Measurements from ENCODE around the gene EVL.

The EVL gene

GRCh38 chr14:100065942-100066574, 836 bp downstream of the EVL start:
- no peaks in the 10 kb centered on the region for H3K36me3 ChIP-seq (replicated peaks; ENCODE audit: low read depth, low read length)
- H4K20me1 ChIP-seq (ENCODE audit: insufficient read depth, low read length) = no peaks in the 10 kb centered on the region
- H2AFZ ChIP-seq (ENCODE audit: low read depth, low read length) = no peak overlapping the region
- H3K79me2 ChIP-seq (ENCODE audit: low read length) = no peaks in the 10 kb centered on the region
- no peak overlapping the region for H3K4me2 ChIP-seq (ENCODE audit: low read length)
- no peaks in the 10 kb centered on the region for H3K9me3 ChIP-seq (ENCODE audit: insufficient read depth, low read length)
- H3K4me3 ChIP-seq (ENCODE audit: low read length) = no peak overlapping the region
- H3K4me1 ChIP-seq (ENCODE audit: low read length) = peaks cover 20% of the 10 kb centered on the region
- H3K27me3 ChIP-seq (ENCODE audit: low read depth, low read length) = no peaks in the 10 kb centered on the region
- H3K27ac ChIP-seq (ENCODE audit: low read length) = no peak overlapping the region
- no peak overlapping the region for H3K9ac ChIP-seq (ENCODE audit: low read length)
- TF ChIP-seq CTCF (IDR thresholded peaks at IDR 0.05; ENCODE audit: low read depth, low read length) = no peak
- TF ChIP-seq EZH2phosphoT487 (IDR thresholded peaks at IDR 0.05; ENCODE audit: low read depth) = no peak

GRCh38 chr14:100066962-100067361, 1.7 kb downstream of the EVL start:
- H3K27ac ChIP-seq (ENCODE audit: low read length) = no peak overlapping the region

GRCh38 chr14:100067481-100067880, 2.3 kb downstream of the EVL start:
- no peak overlapping the region for H3K9ac ChIP-seq (ENCODE audit: low read length)
- no peak overlapping the region for H3K4me2 ChIP-seq (ENCODE audit: low read length)
- no peak overlapping the region for H3K4me3 ChIP-seq (ENCODE audit: low read length)
- H4K20me1 ChIP-seq (ENCODE audit: insufficient read depth, low read length) = no peaks in the 10 kb centered on the region
- H2AFZ ChIP-seq (ENCODE audit: low read depth, low read length) = no peak overlapping the region
- H3K9me3 ChIP-seq (ENCODE audit: insufficient read depth, low read length) = no peaks in the 10 kb centered on the region
- H3K27ac ChIP-seq (ENCODE audit: low read length) = no peak overlapping the region
- H3K27me3 ChIP-seq (ENCODE audit: low read depth, low read length) = no peaks in the 10 kb centered on the region
- peaks cover 21% of the 10 kb centered on the region for H3K4me1 ChIP-seq (ENCODE audit: low read length)
- H3K36me3 ChIP-seq (replicated peaks; ENCODE audit: low read depth, low read length) = no peaks in the 10 kb centered on the region
- TF ChIP-seq EZH2phosphoT487 (IDR thresholded peaks at IDR 0.05; ENCODE audit: low read depth) (no peak), CTCF (IDR thresholded peaks at IDR 0.05; ENCODE audit: low read depth, low read length) (no peak)
- no peaks in the 10 kb centered on the region for H3K79me2 ChIP-seq (ENCODE audit: low read length)

More at GRCh38 chr14:100066962-100067361, 1.7 kb downstream of the EVL start:
- H4K20me1 ChIP-seq (ENCODE audit: insufficient read depth, low read length) = no peaks in the 10 kb centered on the region
- H3K9ac ChIP-seq (ENCODE audit: low read length) = no peak overlapping the region
- no peak overlapping the region for H2AFZ ChIP-seq (ENCODE audit: low read depth, low read length)
- no peak for TF ChIP-seq CTCF (IDR thresholded peaks at IDR 0.05; ENCODE audit: low read depth, low read length)
- no peak for TF ChIP-seq EZH2phosphoT487 (IDR thresholded peaks at IDR 0.05; ENCODE audit: low read depth)
- H3K9me3 ChIP-seq (ENCODE audit: insufficient read depth, low read length) = no peaks in the 10 kb centered on the region
- no peaks in the 10 kb centered on the region for H3K27me3 ChIP-seq (ENCODE audit: low read depth, low read length)
- H3K36me3 ChIP-seq (replicated peaks; ENCODE audit: low read depth, low read length) = no peaks in the 10 kb centered on the region
- no peak overlapping the region for H3K4me3 ChIP-seq (ENCODE audit: low read length)
- H3K4me2 ChIP-seq (ENCODE audit: low read length) = no peak overlapping the region
- no peaks in the 10 kb centered on the region for H3K79me2 ChIP-seq (ENCODE audit: low read length)
- H3K4me1 ChIP-seq (ENCODE audit: low read length) = peaks cover 20% of the 10 kb centered on the region

- H3K27me3 ChIP-seq (ENCODE audit: low read depth, low read length) = no peaks in the 10 kb centered on the region
- H3K4me1 ChIP-seq (ENCODE audit: low read length) = peaks cover 28% of the 10 kb centered on the region
- H3K9me3 ChIP-seq (ENCODE audit: insufficient read depth, low read length) = no peaks in the 10 kb centered on the region
- no peak overlapping the region for H3K4me3 ChIP-seq (ENCODE audit: low read length)
- H3K79me2 ChIP-seq (ENCODE audit: low read length) = no peaks in the 10 kb centered on the region
- H2AFZ ChIP-seq (ENCODE audit: low read depth, low read length) = no peak overlapping the region
- TF ChIP-seq CTCF (IDR thresholded peaks at IDR 0.05; ENCODE audit: low read depth, low read length) (no peak), EZH2phosphoT487 (IDR thresholded peaks at IDR 0.05; ENCODE audit: low read depth) (no peak)
- H3K4me2 ChIP-seq (ENCODE audit: low read length) = peak overlapping the region; percentile 6; the same call in 1 of the 2 replicates
- no peak overlapping the region for H3K9ac ChIP-seq (ENCODE audit: low read length)
- no peaks in the 10 kb centered on the region for H4K20me1 ChIP-seq (ENCODE audit: insufficient read depth, low read length)
- no peaks in the 10 kb centered on the region for H3K36me3 ChIP-seq (replicated peaks; ENCODE audit: low read depth, low read length)
- no peak overlapping the region for H3K27ac ChIP-seq (ENCODE audit: low read length)
Measured at GRCh38 chr14:100067971-100068959, 3.0 kb downstream of the EVL start.
